IPS-NIHi7 (cell line): ENCODE data around the gene CLDN19.
A peak's percentile ranks its signal among the peaks of the same experiment; 100 is the strongest.

ENCODE experiments used
- DNase-seq: peaks from one replicate; pipeline ENCODE4 v3.0.0; 2012; ENCODE audit warnings: mixed read lengths; ENCODE audit errors: extremely low spot score

CLDN19 gene

DNA sequence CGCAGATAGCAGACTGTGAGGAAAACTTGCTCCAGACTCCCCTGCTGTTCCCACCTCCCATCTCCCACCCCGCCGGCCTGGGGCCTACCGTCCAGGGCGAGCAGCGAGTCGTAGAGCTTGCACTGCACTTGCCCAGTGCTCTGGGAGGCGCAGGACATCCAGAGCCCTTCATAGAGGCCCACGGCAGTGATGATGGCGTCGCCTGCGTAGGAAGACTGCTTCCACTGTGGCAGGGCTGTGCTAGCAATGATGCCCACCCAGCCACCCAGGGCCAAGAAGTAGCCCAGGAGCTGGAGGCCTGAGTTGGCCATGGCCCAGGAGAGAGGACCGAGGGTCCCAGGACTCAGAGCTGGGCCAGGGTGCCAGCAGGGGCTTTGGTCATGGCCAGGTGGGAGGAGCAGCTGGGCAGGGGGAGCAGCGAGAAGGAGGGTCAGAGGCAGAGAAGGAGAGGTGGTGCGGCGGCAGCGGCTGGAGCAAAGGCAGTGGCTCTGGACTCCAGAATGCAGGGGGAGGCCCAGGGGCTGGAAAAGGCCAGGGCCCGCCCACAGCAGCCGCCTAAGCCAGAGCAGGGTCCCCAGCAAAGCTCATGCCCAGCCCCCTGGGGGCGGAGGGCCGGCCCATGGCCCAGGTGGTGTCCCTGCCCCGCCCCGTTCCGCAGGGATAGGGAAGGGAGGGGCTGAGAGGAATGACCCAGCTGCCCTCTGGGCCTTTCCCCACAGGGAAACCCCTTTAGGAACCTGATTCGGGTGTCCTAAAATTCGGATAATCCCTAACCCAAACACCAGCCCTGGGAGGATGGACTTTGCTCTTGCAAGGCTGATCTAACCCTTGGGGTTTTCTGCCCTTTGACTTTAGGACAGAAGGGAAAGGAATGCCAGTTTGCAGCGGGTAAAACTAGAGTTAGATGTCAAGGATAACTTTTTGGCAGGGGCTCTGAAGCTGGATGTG lies at the start of gene CLDN19:
CLDN19 (minus strand) TSS at position 484 of the 948 bp plus-strand sequence; CDS start at position 311, 173 bp downstream.
- peak; percentile 99 for DNase-seq

DNA sequence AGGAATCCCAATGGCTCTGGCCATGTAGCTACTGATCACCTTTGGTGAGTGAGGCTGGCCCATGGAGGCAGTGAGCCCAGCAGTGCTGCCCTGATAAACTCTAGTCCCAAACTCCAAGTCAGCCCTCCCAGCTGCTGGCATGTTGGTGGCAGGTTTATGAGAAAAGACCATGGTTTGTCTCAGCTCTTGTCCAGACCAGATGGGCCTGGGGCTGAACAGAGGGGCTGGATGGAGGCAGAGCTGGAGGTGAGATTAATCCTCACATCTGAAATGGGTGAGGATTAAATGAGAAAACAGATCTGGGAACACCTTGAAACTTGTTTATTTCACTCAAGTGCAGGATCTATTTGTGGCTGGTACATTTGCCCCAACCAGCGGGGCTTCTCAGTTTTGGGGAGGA lies 48.0 kb upstream of the CLDN19 start:
- no peak for DNase-seq

- no peak for DNase-seq
Observed at GRCh38 chr1:42786097-42786496, 46.1 kb upstream of the CLDN19 start.

GRCh38 chr1:42784946-42785693 lies 45.1 kb upstream of the CLDN19 start, which contains the start of gene TMEM269:
TMEM269 (plus strand) TSS chr1:42784991; CDS start chr1:42789894, 4,903 bp downstream.
- no peak for DNase-seq

- no peak for DNase-seq
Observed at GRCh38 chr1:42784547-42784945, 44.5 kb upstream of the CLDN19 start.

- no peak for DNase-seq
Observed at GRCh38 chr1:42783092-42783491, 43.1 kb upstream of the CLDN19 start.

- DNase-seq, result no peak
Observed at GRCh38 chr1:42780176-42780575, 40.1 kb upstream of the CLDN19 start.

DNA sequence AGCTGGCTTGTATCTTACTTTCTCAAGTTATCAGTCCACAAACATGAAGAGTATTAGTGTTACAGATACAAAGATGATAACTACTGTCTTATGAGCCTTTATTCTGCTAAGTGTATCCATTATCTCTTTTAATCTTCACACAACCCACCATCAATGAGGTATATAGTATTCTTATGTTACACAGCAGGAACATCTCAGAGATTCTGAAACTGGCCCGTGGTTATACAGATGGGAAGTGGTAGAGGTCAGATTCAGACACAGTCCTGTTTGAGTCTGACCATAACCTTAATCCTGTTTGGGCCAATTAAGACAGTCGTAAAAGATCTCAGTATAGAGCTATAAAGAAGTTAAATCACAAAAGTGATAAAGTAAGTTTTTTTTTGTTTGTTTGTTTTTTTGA lies 39.7 kb upstream of the CLDN19 start:
- DNase-seq, result no peak

DNA sequence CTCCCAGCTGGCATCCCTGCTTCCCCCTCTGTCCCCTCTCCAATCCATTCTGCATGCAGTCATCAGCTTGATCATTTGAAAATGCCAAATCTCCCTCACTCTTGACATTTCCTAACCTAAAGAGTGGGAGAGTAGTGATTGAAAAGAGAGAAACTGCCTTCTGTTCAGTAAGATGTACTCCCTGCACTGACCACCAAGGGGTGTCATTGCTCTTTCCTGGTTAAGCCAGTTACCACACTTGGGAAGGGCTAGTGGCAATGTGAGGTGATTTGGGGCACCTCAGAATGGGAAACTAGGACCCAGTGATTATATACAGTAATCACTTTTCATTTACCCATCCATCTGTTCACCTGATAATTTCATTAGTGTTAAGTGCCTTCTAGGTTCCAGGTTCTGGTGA lies 37.8 kb upstream of the CLDN19 start:
- peak; percentile 74 for DNase-seq

DNA sequence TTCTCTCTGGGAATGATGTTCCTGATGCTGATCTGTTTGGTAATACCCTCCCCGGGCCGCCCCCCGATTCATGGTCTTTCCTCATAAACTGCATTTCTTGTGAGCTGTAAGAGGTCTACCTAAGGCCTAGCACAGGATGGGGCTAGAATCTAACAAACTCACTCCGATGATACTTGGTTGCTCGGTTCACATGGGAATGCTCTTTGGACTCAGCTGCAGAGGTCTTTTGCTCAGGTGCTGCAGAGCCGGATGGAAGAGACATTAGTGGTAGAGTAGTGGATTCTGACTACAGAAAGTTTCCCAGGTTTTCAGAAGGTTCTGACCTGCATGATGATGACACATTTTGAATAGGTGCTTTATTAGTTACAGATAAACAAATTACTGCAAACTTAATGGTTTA lies 36.5 kb upstream of the CLDN19 start:
- no peak for DNase-seq

DNA sequence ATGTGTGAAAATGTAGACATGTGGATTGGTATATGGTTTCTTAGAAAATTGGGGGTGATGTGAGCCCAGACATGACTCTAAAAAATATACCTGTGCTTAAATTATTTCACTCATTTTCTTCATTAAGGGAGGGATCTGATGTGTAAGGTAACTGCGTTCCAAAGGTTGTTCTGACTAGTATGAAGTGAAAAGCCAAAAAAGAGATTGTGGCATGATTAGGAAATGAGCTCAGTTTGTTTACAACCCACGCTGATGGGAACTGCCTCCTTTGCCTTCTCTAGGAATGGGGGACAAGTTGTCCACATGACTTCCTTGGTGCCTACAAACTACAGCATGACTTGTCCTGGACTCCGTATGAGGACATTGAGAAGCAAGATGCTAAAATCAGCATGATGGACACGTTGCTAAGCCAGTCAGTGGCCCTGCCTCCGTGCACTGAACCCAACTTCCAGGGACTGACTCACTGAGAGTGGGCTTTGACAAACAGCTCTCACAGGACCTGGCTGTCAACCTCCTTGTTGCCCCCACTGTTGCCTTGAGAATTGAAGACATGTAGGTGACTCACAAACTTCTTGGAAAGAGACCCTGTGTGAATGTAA lies 35.0 kb upstream of the CLDN19 start:
- DNase-seq, result no peak

DNA sequence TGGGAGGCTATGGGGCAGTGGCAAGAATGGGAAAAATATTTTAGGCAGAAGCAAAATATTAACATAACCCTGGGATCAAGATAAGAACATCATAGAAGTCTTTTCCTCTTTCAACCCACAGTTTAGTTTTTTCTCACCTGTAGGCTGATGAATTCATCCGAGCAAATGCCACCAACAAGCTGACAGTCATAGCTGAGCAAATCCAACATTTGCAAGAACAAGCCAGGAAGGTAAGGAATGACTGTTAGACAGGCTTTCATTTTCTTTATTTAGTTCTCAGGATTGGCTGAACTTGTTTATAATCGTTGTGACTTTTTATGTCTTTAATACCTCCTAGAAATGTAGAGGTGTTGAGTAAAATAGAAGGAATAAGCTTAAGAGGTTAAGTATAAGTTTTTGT lies 33.4 kb upstream of the CLDN19 start:
- DNase-seq, result no peak

DNA sequence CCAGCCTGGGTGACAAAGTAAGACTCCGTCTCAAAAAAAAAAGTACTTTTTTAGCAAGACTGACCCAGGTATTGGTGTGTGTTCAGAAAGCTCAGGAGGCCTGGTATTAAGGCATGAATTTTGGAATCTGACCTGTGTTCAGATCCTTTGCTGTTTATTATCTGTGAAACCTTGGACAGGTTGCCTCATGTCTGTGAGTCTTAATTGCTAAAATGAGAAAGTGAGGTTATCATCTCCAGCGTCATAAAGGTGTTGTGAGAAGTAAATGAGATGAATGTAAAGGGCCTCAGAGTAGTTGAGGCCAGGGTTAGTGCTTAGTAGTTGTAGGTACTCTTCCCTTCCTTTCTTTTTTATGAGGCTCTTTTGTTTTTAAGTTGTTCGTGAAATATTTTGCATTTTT lies 29.8 kb upstream of the CLDN19 start:
- no peak for DNase-seq

- DNase-seq, result no peak
Observed at GRCh38 chr1:42768172-42768571, 28.1 kb upstream of the CLDN19 start.

DNA sequence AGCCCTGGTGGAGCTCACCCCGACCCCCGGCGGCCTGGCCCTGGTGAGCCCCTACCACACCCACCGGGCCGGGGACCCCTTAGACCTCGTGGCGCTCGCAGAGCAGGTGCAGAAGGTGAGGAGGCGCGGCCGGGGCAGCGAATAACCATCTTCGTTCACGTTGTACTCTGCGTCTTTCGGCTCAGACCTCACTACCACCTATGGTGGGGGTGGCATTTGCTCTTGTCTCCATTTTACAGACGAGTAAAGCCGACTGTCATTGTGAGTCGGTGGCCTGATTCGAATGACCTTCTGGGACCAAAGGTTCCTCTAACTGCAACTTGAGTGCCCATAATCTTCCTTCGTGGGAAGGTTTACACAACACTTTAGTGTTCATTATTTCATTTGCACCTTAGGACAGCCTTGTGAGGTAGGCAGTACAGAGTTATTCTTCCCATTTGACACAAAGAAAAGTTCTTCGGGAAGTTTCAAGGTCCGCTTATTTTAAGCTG lies 27.5 kb upstream of the CLDN19 start:
- no peak for DNase-seq

DNA sequence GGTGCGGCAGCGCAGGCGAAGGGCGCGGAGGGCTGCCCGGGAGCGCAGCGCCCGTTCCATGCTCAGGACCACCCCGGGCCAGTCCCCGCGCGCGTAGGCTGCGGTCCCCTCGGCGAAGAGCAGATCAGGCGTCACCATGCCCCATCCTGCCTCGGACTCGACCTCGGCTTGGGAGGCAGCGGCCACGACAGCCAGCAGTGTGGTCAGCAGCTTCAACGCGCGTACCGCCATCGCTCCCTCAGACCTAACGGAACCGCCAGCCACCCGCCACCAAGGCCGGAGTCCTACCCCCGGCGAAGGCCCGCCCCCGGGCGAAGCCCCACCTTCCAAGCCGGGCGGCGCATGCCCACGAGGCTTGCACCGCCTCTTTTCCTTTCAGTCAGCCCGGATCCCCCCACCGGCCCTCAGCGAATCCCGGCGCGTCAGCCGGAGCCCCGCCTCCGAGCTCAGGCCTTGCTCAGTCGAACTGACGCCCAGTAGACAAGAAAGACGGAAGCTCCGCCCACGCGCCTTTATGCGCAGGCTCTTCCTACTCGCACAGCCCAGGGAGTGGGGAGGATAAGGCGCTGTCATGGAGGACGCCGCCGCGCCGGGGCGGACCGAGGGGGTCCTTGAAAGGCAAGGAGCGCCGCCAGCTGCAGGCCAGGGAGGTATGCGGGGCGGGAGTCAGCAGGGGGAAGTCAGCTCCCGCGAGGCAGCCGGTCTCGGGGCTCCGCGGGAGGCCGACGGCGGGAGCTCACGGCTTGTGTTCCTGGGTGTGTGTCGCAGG lies 26.9 kb upstream of the CLDN19 start, which contains the start of the genes C1orf50 and P3H1:
C1orf50 (plus strand) TSS at position 509 of the 769 bp plus-strand sequence; CDS start at position 572, 63 bp downstream.
P3H1 (minus strand) TSS at position 288 of the 769 bp plus-strand sequence; CDS start at position 231, 57 bp downstream.
- DNase-seq, result peak; percentile 98

DNA sequence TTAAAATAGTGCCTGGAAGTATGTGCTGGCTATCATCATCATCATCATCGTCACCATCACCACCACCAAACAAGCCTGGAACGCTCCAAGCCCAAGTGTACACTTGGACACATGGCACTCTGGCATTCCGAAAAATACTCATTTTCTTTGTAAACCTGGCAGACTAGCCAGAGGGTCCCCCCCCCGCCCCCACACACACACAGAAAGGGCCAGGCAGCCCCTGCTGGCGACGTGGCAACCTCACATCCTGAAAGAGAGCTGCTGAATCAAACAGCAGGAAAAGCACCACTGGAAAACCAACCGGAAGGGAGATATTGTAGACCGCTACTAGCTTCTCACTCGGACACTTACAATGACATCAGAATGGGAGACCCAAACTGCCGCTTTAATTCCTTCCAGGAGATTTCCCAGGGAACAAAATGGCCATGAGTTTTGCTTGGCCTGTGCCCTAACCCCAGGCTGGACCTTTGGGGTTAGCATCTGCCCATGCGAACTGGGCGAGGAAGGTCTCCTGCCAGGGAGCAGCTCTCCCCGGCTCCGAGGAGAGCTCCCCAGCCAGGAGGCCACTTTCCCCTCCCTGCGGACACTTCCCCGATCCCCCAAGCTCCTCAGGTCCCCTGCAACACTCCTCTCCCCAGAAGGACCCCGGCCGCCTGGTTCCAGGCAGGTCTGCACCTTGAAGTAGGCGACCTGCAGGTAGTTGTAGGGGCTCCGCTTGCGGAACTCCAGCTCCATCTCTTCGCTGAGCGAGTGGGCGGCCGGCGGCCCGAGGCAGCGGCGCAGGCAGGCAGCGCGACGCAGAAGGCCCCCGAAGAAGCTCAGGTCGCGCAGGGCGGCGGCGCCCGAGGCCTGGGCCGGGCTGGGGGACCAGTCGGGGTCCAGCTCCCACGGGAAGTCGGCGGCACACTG lies 26.1 kb upstream of the CLDN19 start:
- DNase-seq, result peak; percentile 52

DNA sequence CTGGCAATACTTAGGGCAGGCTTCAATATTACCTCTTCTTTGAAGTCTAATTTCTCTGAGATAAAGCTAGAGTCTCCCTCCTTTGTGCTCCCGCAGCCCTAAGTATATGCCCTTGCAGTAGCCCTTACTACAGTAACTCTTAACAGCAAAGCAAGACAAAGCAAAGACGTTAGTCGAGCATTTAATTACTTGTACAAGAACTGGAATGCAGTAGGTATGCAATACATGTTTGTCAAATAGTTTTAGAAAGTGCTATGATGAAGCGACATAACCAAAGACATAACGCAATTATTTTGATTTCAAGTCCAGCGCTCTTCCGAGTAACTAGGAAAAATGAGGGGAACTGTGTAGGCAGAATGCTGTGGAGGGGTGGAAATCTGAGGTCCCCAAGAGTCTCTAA lies 25.2 kb upstream of the CLDN19 start:
- DNase-seq, result no peak

GRCh38 chr1:42762269-42762668 lies 22.2 kb upstream of the CLDN19 start:
- DNase-seq, result no peak

DNA sequence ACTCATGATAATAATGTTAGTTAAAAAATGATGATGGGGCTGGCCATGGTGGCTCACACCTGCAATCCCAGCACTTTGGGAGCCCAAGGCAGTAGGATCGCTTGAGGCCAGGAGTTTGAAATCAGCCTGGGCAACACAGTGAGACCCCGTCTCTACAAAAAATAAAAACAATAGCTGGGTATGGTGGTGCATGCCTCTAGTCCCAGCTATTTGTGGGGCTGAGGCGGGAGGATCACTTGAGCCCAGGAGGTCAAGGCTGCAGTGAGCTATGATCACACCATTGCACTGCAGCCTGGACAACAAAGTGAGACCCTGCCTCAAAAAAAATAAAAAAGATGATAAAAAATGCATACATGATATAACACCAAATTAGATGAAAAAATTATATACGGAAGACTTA lies 21.5 kb upstream of the CLDN19 start:
- no peak for DNase-seq
